PC-3 (cell line): ENCODE results near the gene PPCDC. TPM values are rescaled to one million over a fixed set of nuclear protein-coding genes. Genes with fewer than 3 reads are reported as not detected.

Experiments used
- ATAC-seq: fragments of 200-7000 bp; cut with Tn5 transposase; 2 replicates; pipeline ENCODE4 v1.9.1; 2020; ENCODE audit warnings: mild to moderate bottlenecking, moderate library complexity
- Bru-seq: library from RNA; stranded (reverse); fragments of 400-500 nt; gene quantifications from one replicate; lab custom pipeline; 2021; lab: Mats Ljungman, UMichigan
- BruChase-seq, 2 experiments: library from RNA; stranded (reverse); fragments of 400-500 nt; gene quantifications; one replicate each; lab custom pipeline; 2021; lab: Mats Ljungman, UMichigan
- BruUV-seq: library from RNA; stranded (reverse); fragments of 400-500 nt; replicated peaks from 2 replicates; lab custom pipeline; 2021; lab: Mats Ljungman, UMichigan
- CTCF ChIA-PET: fragments of 300-600 bp; sonication (Branson Sonifier 250); formaldehyde crosslinking; loops from one replicate; lab custom pipeline; 2022; ENCODE audit warnings: antibody characterized with exemption; lab: Charles Lee
- POLR2A ChIA-PET: fragments of 300-600 bp; sonication (Branson Sonifier 250); formaldehyde crosslinking; loops from one replicate; lab custom pipeline; 2022; ENCODE audit warnings: antibody characterized with exemption; ENCODE audit not compliant: unreplicated experiment; lab: Charles Lee
- DNase-seq: peaks from one replicate; pipeline ENCODE4 v3.0.0-alpha.2; 2015
- H2AFZ ChIP-seq: fragments of 300-600 bp; sonication (generic); 2 replicates; pipeline ENCODE4 v1.6.0; 2016; ENCODE audit warnings: antibody characterized with exemption, low read length
- H3F3A ChIP-seq: fragments of 300-600 bp; sonication (generic); one replicate; pipeline ENCODE4 v1.6.0; 2017; ENCODE audit warnings: antibody characterized with exemption, low read length, control low read depth, mild to moderate bottlenecking; ENCODE audit not compliant: unreplicated experiment
- H3K27ac ChIP-seq: fragments of 300-600 bp; sonication (generic); 2 replicates; pipeline ENCODE4 v1.5.1; 2016; ENCODE audit warnings: mild to moderate bottlenecking, low read length
- H3K27me3 ChIP-seq: fragments of 300-600 bp; sonication (generic); 2 replicates; pipeline ENCODE4 v1.6.1; 2016; ENCODE audit warnings: low read length, mixed read lengths
- H3K36me3 ChIP-seq: fragments of 300-600 bp; sonication (generic); 2 replicates; pipeline ENCODE4 v1.6.1; 2016; ENCODE audit warnings: low read depth, mixed run types, low read length, mixed read lengths
- H3K4me1 ChIP-seq: fragments of 300-600 bp; sonication (generic); 2 replicates; pipeline ENCODE4 v1.5.1; 2016; ENCODE audit warnings: low read length; ENCODE audit not compliant: insufficient read depth
- H3K4me2 ChIP-seq: fragments of 300-600 bp; sonication (generic); 2 replicates; pipeline ENCODE4 v1.6.0; 2016; ENCODE audit warnings: low read length
- H3K4me3 ChIP-seq: fragments of 300-600 bp; sonication (generic); 2 replicates; pipeline ENCODE4 v1.5.1; 2016; ENCODE audit warnings: mild to moderate bottlenecking, low read length, mixed read lengths
- H3K79me2 ChIP-seq: fragments of 300-600 bp; sonication (generic); 2 replicates; pipeline ENCODE4 v1.6.1; 2017; ENCODE audit warnings: low read length, mixed read lengths
- H3K9ac ChIP-seq: fragments of 300-600 bp; sonication (generic); 2 replicates; pipeline ENCODE4 v1.6.0; 2016; ENCODE audit warnings: mild to moderate bottlenecking, low read length
- H3K9me2 ChIP-seq: fragments of 300-600 bp; sonication (generic); replicated peaks from 2 replicates; pipeline ENCODE4 v1.6.1; 2016; ENCODE audit warnings: mixed run types, low read length, mixed read lengths
- H3K9me3 ChIP-seq: fragments of 300-600 bp; sonication (generic); 2 replicates; pipeline ENCODE4 v1.6.1; 2016; ENCODE audit warnings: low read length, mixed read lengths
- H4K20me1 ChIP-seq: fragments of 300-600 bp; sonication (generic); 2 replicates; pipeline ENCODE4 v1.6.1; 2016; ENCODE audit warnings: low read length, mixed read lengths
- CTCF ChIP-seq: fragments of 300-600 bp; sonication (generic); conservative IDR thresholded peaks from 2 replicates; pipeline ENCODE4 v1.5.1; 2017; ENCODE audit warnings: antibody characterized with exemption, low read depth, mild to moderate bottlenecking, low read length
- EZH2 ChIP-seq: fragments of 300-600 bp; sonication (generic); IDR thresholded peaks from one replicate; pipeline ENCODE4 v1.6.1; 2017; ENCODE audit warnings: antibody characterized with exemption, mild to moderate bottlenecking, low read length; ENCODE audit not compliant: unreplicated experiment
- EZH2phosphoT487 ChIP-seq: fragments of 300-600 bp; sonication (generic); IDR thresholded peaks from 2 replicates; pipeline ENCODE4 v1.6.1; 2018; ENCODE audit warnings: mild to moderate bottlenecking, antibody characterized with exemption, low read length, borderline replicate concordance
- intact Hi-C: fragments of 100-400 bp; cut with micrococcal nuclease; formaldehyde crosslinking; loops from 2 replicates; pipeline ENCODE4 v1.9.0; 2023
- long read RNA-seq: library from polyadenylated mRNA; unstranded; transcript quantifications from one replicate; pipeline ENCODE4 v2.0.0, GENCODE V29; 2021; ENCODE audit not compliant: unreplicated experiment
- total RNA-seq: library from RNA; depleted of rRNA; stranded (reverse); fragments of >200 nt; gene quantifications from 2 replicates; pipeline ENCODE4 v1.2.3, GENCODE V29; 2014; rRNA removed

The PPCDC gene, protein sequence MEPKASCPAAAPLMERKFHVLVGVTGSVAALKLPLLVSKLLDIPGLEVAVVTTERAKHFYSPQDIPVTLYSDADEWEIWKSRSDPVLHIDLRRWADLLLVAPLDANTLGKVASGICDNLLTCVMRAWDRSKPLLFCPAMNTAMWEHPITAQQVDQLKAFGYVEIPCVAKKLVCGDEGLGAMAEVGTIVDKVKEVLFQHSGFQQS
- 31.0 and 31.5 TPM in 2 replicates for total RNA-seq
- percentile 63 among the genes with signal in this experiment for Bru-seq, nascent RNA
- percentile 57 among the genes with signal in this experiment for BruChase-seq, experiment 1, labeled RNA remaining after a 6-hour chase
- BruChase-seq, experiment 2, labeled RNA remaining after a 2-hour chase = percentile 61 among the genes with signal in this experiment
- long read RNA-seq, partial matches to known transcripts = 3 of 11 reads
- long read RNA-seq, other reads (novel, unspliced or antisense) = 6 of 11 reads

DNA sequence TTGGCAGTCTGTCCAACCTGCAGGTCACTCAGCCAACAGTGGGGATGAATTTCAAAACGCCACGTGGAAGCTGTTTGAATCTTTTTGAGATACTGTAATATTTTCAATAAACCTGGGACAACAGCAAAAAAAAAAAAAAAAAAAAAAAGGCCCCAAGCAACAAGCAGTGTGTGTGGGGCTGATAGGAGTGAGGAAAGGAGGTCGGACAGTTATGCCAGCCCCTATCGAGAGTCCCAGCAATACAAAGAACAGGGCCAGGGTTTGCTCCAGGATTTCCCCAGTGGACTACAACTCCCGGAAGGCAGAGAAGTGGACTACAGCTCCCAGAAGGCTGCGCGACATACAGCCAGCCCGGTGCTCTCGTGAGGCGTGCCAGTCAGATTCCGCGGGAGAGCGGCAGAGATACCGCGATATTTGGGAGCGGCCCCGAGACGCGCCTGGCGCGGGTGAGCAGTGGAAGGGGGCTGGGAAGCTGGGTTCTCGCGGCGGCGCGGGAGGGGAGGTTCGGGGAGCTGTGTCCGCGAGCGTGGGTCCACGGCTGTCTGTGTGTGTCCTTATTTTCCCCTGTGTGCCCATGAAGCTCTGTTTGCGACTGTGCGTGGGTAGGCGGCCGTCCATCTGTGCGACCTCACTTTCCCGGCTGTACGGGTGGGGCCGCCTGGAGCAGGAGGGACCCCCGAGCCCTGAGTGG lies at the start of gene PPCDC:
Gene PPCDC (plus strand): TSS at position 410 of the 691 bp plus-strand sequence. CDS start 4,729 bp downstream, outside the sequence.
- H3K4me1 ChIP-seq = peaks cover 17% of the 10 kb centered on the region
- ChIA-PET POLR2A (interaction anchor here (0.5 kb wide), 1 partner anchor 179 kb away, joined by 3 read pairs; no protein-coding TSS in a partner anchor), CTCF (no interaction called here)
- H3K9me2 ChIP-seq = no peaks in the 10 kb centered on the region
- intact Hi-C loops = no loop called here
- no peaks in the 10 kb centered on the region for H3K36me3 ChIP-seq
- H3K27me3 ChIP-seq = no peaks in the 10 kb centered on the region
- H3K4me3 ChIP-seq = peak within 1 kb of the TSS; percentile 95
- DNase-seq (peak; percentile 97), ATAC-seq (peak; percentile 99)
- no peaks in the 10 kb centered on the region for H4K20me1 ChIP-seq
- no peaks in the 10 kb centered on the region for H3K9me3 ChIP-seq
- H2AFZ ChIP-seq = peak within 1 kb of the TSS; percentile 90
- peak within 1 kb of the TSS; percentile 100 for H3K9ac ChIP-seq
- peak within 1 kb of the TSS; percentile 59 for H3K27ac ChIP-seq
- no TSS peak for BruUV-seq
- TF ChIP-seq EZH2phosphoT487 (no peak), CTCF (no peak), EZH2 (no peak)
- H3K79me2 ChIP-seq = peaks cover 22% of the 10 kb centered on the region
- H3K4me2 ChIP-seq = peak within 1 kb of the TSS; percentile 83
- H3F3A ChIP-seq = no peaks in the 10 kb centered on the region

- TF ChIP-seq EZH2phosphoT487 (no peak), CTCF (peak; percentile 27; the same call in 1 of the 2 replicates), EZH2 (no peak)
- CTCF ChIA-PET = interaction anchor here (0.6 kb wide), 1 partner anchor 19 kb away, joined by 3 read pairs; no protein-coding TSS in a partner anchor
- Histone ChIP-seq H2AFZ (no peak overlapping the region), H3F3A (no peaks in the 10 kb centered on the region), H3K4me2 (no peak overlapping the region), H3K36me3 (no peaks in the 10 kb centered on the region), H3K9me3 (no peaks in the 10 kb centered on the region), H3K27ac (no peak overlapping the region), H3K79me2 (no peaks in the 10 kb centered on the region), H3K4me3 (no peak overlapping the region), H3K9ac (no peak overlapping the region), H4K20me1 (no peaks in the 10 kb centered on the region), H3K9me2 (no peaks in the 10 kb centered on the region), H3K4me1 (peaks cover 7% of the 10 kb centered on the region; the same call in 1 of the 2 replicates), H3K27me3 (no peaks in the 10 kb centered on the region; the same call in 1 of the 2 replicates)
- ATAC-seq = no peak
- BruUV-seq = no TSS peak
- POLR2A ChIA-PET = interaction anchor here (0.6 kb wide), 1 partner anchor 13 kb away, joined by 3 read pairs; no protein-coding TSS in a partner anchor
- intact Hi-C loops = no loop called here
- DNase-seq = no peak
These were observed 47.2 kb upstream of the PPCDC start for GRCh38 chr15:74976159-74976558.
